ENCODE data around the gene CNOT10.

CNOT10 gene

DNA sequence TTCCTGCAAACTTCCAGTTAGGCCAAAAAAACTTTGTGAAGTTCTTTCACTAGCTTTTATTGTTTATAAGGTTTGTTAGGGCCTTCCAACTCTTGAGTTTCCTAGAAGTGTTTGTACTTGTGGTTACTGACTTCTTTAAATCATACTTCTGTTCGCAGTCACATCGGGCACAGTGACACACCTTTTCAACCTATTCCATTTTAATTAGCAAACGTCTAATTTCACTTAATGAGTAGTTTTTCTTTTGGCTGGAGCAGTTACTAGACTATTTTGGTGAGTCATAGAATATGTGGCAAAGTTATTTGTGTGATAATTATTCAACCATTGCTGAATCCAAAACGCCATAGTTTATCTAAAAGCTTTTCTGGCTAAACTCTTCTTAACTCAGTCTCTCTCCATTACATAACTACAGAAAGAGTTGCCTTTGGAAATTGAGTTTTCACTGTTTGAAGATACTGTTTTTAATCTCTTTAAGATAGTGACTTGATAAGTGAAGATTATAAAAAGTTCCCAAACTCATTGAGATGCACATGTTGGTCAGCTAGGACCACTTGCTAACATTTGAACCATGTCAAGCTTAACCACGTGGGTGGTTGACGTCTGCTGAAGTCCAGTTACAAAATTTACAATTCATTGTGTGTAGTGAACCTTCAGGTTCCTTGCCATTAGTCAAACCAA lies 21.5 kb downstream of the CNOT10 start:
- Histone ChIP-seq H3K4ac (ENCODE audit: low read length) (no peak overlapping the region), H2AFZ (ENCODE audit: low read length) (no peak overlapping the region), H2BK5ac (ENCODE audit: low read length) (no peak overlapping the region), H2BK120ac (ENCODE audit: low read depth, low read length) (no peak overlapping the region), H3K4me1 (ENCODE audit: control insufficient read depth in 2 of 2, insufficient read depth in 1 of 2, low read depth in 1 of 2, low read length in 2 of 2) (peaks cover 0 to 2% of the 10 kb centered on the region in 2 donors), H3K4me2 (ENCODE audit: insufficient read depth, low read length, poor library complexity, severe bottlenecking) (no peak overlapping the region), H3K18ac (ENCODE audit: low read length) (no peak overlapping the region), H2BK15ac (ENCODE audit: low read length) (no peak overlapping the region), H4K8ac (ENCODE audit: low read depth, low read length) (no peak overlapping the region), H3K23ac (ENCODE audit: low read depth, low read length, poor library complexity) (no peak overlapping the region), H3K27me3 (ENCODE audit: control insufficient read depth in 3 of 3, insufficient read depth in 3 of 3, low read depth in 1 of 3, low read length in 3 of 3) (no peaks in the 10 kb centered on the region), H3K9me3 (replicated peaks in 1 of 2; ENCODE audit: control insufficient read depth in 2 of 2, insufficient read depth in 1 of 2, low read depth in 1 of 2, low read length in 2 of 2) (no peaks in the 10 kb centered on the region), H3K36me3 (replicated peaks in 1 of 2; ENCODE audit: control insufficient read depth in 2 of 2, insufficient read depth in 2 of 2, low read length in 2 of 2) (peaks cover 3 to 77% of the 10 kb centered on the region in 2 donors), H3K14ac (ENCODE audit: low read length) (no peak overlapping the region), H2BK12ac (ENCODE audit: low read length) (no peak overlapping the region), H3K9ac (ENCODE audit: low read depth, low read length, poor library complexity) (no peak overlapping the region), H2AK5ac (ENCODE audit: low read depth, low read length) (no peak overlapping the region), H4K91ac (ENCODE audit: low read depth, low read length, poor library complexity) (no peak overlapping the region), H3K79me1 (ENCODE audit: low read depth, low read length) (no peaks in the 10 kb centered on the region), H3K4me3 (ENCODE audit: low read length in 2 of 2) (no peak overlapping the region), H3K27ac (replicated peaks; ENCODE audit: low read length) (no peak overlapping the region)
- no peak for DNase-seq (ENCODE audit: low spot score)
- WGBS, 2 donors (ENCODE audit: extremely low coverage in 2 of 2, insufficient read length in 2 of 2, insufficient replicate concordance in 1 of 2) = no CpG with 5 or more reads among the region's 6 CpGs

- Histone ChIP-seq H4K91ac (ENCODE audit: low read depth, low read length, poor library complexity) (no peak overlapping the region), H3K27me3 (ENCODE audit: control insufficient read depth in 3 of 3, insufficient read depth in 3 of 3, low read depth in 1 of 3, low read length in 3 of 3) (no peaks in the 10 kb centered on the region), H2BK12ac (ENCODE audit: low read length) (no peak overlapping the region), H3K79me1 (ENCODE audit: low read depth, low read length) (no peaks in the 10 kb centered on the region), H3K9me3 (replicated peaks in 1 of 2; ENCODE audit: control insufficient read depth in 2 of 2, insufficient read depth in 1 of 2, low read depth in 1 of 2, low read length in 2 of 2) (no peaks in the 10 kb centered on the region), H3K4me1 (ENCODE audit: control insufficient read depth in 2 of 2, insufficient read depth in 1 of 2, low read depth in 1 of 2, low read length in 2 of 2) (peaks cover 0 to 2% of the 10 kb centered on the region in 2 donors), H3K36me3 (replicated peaks in 1 of 2; ENCODE audit: control insufficient read depth in 2 of 2, insufficient read depth in 2 of 2, low read length in 2 of 2) (peaks cover 5 to 82% of the 10 kb centered on the region in 2 donors), H2BK120ac (ENCODE audit: low read depth, low read length) (no peak overlapping the region), H3K9ac (ENCODE audit: low read depth, low read length, poor library complexity) (no peak overlapping the region), H3K27ac (replicated peaks; ENCODE audit: low read length) (no peak overlapping the region), H3K4ac (ENCODE audit: low read length) (no peak overlapping the region), H2BK5ac (ENCODE audit: low read length) (no peak overlapping the region), H3K4me3 (ENCODE audit: low read length in 2 of 2) (no peak overlapping the region), H3K18ac (ENCODE audit: low read length) (no peak overlapping the region), H3K4me2 (ENCODE audit: insufficient read depth, low read length, poor library complexity, severe bottlenecking) (no peak overlapping the region), H3K23ac (ENCODE audit: low read depth, low read length, poor library complexity) (no peak overlapping the region), H3K14ac (ENCODE audit: low read length) (no peak overlapping the region), H2BK15ac (ENCODE audit: low read length) (no peak overlapping the region), H2AK5ac (ENCODE audit: low read depth, low read length) (no peak overlapping the region), H4K8ac (ENCODE audit: low read depth, low read length) (no peak overlapping the region), H2AFZ (ENCODE audit: low read length) (no peak overlapping the region)
- no peak for DNase-seq (ENCODE audit: low spot score)
Measured at GRCh38 chr3:32707026-32707370, 22.0 kb downstream of the CNOT10 start.

GRCh38 chr3:32708672-32709283 lies 23.8 kb downstream of the CNOT10 start:
- H3K27ac ChIP-seq (replicated peaks; ENCODE audit: low read length) = no peak overlapping the region
- DNase-seq (ENCODE audit: low spot score) = no peak
- H2BK120ac ChIP-seq (ENCODE audit: low read depth, low read length) = no peak overlapping the region

DNA sequence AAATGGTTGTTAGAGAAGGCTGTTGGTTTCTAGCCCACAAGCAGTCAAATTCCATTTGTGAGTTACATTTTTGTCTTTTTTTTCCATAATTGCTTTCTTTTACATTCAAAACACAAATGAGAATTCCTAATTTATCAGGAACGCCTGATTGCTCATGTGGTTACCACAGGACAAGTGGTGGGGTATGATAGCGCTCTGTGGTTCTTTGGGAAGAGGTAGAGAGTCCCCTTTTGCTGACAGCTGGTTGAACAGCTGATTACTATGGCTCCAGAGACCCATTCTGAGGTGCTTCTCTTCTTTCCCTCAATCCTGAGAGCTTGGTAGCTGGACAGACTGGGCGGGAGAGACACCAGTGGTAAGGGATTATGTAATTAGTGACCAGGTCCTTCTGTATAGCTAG lies 24.4 kb downstream of the CNOT10 start:
- Histone ChIP-seq H3K27me3 (ENCODE audit: control insufficient read depth in 3 of 3, insufficient read depth in 3 of 3, low read depth in 1 of 3, low read length in 3 of 3) (no peaks in the 10 kb centered on the region), H3K4me2 (ENCODE audit: insufficient read depth, low read length, poor library complexity, severe bottlenecking) (no peak overlapping the region), H3K9me3 (replicated peaks in 1 of 2; ENCODE audit: control insufficient read depth in 2 of 2, insufficient read depth in 1 of 2, low read depth in 1 of 2, low read length in 2 of 2) (no peaks in the 10 kb centered on the region), H2BK5ac (ENCODE audit: low read length) (no peak overlapping the region), H3K9ac (ENCODE audit: low read depth, low read length, poor library complexity) (no peak overlapping the region), H3K4me1 (ENCODE audit: control insufficient read depth in 2 of 2, insufficient read depth in 1 of 2, low read depth in 1 of 2, low read length in 2 of 2) (no peaks in the 10 kb centered on the region), H3K36me3 (replicated peaks in 1 of 2; ENCODE audit: control insufficient read depth in 2 of 2, insufficient read depth in 2 of 2, low read length in 2 of 2) (peaks cover 5 to 95% of the 10 kb centered on the region in 2 donors), H3K4ac (ENCODE audit: low read length) (no peak overlapping the region), H4K91ac (ENCODE audit: low read depth, low read length, poor library complexity) (no peak overlapping the region), H3K27ac (replicated peaks; ENCODE audit: low read length) (no peak overlapping the region), H2AK5ac (ENCODE audit: low read depth, low read length) (no peak overlapping the region), H3K4me3 (ENCODE audit: low read length in 2 of 2) (no peak overlapping the region), H4K8ac (ENCODE audit: low read depth, low read length) (no peak overlapping the region), H2BK15ac (ENCODE audit: low read length) (no peak overlapping the region), H3K14ac (ENCODE audit: low read length) (no peak overlapping the region), H3K18ac (ENCODE audit: low read length) (no peak overlapping the region), H2AFZ (ENCODE audit: low read length) (no peak overlapping the region), H2BK12ac (ENCODE audit: low read length) (no peak overlapping the region), H3K23ac (ENCODE audit: low read depth, low read length, poor library complexity) (no peak overlapping the region), H3K79me1 (ENCODE audit: low read depth, low read length) (no peaks in the 10 kb centered on the region), H2BK120ac (ENCODE audit: low read depth, low read length) (no peak overlapping the region)
- WGBS, 2 donors (ENCODE audit: extremely low coverage in 2 of 2, insufficient read length in 2 of 2, insufficient replicate concordance in 1 of 2) = no CpG with 5 or more reads among the region's 3 CpGs
- DNase-seq (ENCODE audit: low spot score) = no peak

More at GRCh38 chr3:32708672-32709283, 23.8 kb downstream of the CNOT10 start:
- no peaks in the 10 kb centered on the region for H3K27me3 ChIP-seq (ENCODE audit: control insufficient read depth in 3 of 3, insufficient read depth in 3 of 3, low read depth in 1 of 3, low read length in 3 of 3)
- no peak overlapping the region for H3K4me3 ChIP-seq (ENCODE audit: low read length in 2 of 2)
- H3K4me1 ChIP-seq (ENCODE audit: control insufficient read depth in 2 of 2, insufficient read depth in 1 of 2, low read depth in 1 of 2, low read length in 2 of 2) = no peaks in the 10 kb centered on the region
- H2AFZ ChIP-seq (ENCODE audit: low read length) = no peak overlapping the region
- no CpG with 5 or more reads among the region's 3 CpGs for WGBS, 2 donors (ENCODE audit: extremely low coverage in 2 of 2, insufficient read length in 2 of 2, insufficient replicate concordance in 1 of 2)
- H3K18ac ChIP-seq (ENCODE audit: low read length) = no peak overlapping the region
- H2BK12ac ChIP-seq (ENCODE audit: low read length) = no peak overlapping the region
- no peak overlapping the region for H3K4ac ChIP-seq (ENCODE audit: low read length)
- no peak overlapping the region for H2BK15ac ChIP-seq (ENCODE audit: low read length)
- no peaks in the 10 kb centered on the region for H3K9me3 ChIP-seq (replicated peaks in 1 of 2; ENCODE audit: control insufficient read depth in 2 of 2, insufficient read depth in 1 of 2, low read depth in 1 of 2, low read length in 2 of 2)
- H3K14ac ChIP-seq (ENCODE audit: low read length) = no peak overlapping the region
- H2AK5ac ChIP-seq (ENCODE audit: low read depth, low read length) = no peak overlapping the region
- H4K8ac ChIP-seq (ENCODE audit: low read depth, low read length) = no peak overlapping the region
- H3K23ac ChIP-seq (ENCODE audit: low read depth, low read length, poor library complexity) = no peak overlapping the region
- H3K9ac ChIP-seq (ENCODE audit: low read depth, low read length, poor library complexity) = no peak overlapping the region
- H3K4me2 ChIP-seq (ENCODE audit: insufficient read depth, low read length, poor library complexity, severe bottlenecking) = no peak overlapping the region
- H3K36me3 ChIP-seq (replicated peaks in 1 of 2; ENCODE audit: control insufficient read depth in 2 of 2, insufficient read depth in 2 of 2, low read length in 2 of 2) = peaks cover 5 to 95% of the 10 kb centered on the region in 2 donors
- H2BK5ac ChIP-seq (ENCODE audit: low read length) = no peak overlapping the region
- H4K91ac ChIP-seq (ENCODE audit: low read depth, low read length, poor library complexity) = no peak overlapping the region
- H3K79me1 ChIP-seq (ENCODE audit: low read depth, low read length) = no peaks in the 10 kb centered on the region

All from neuronal stem cell (in vitro differentiated cells).